ENCODE measurements around the gene ZNF536.

- TF ChIP-seq POLR2A (IDR thresholded peaks at IDR 0.05) (no peak), CTCF (IDR thresholded peaks at IDR 0.05) (no peak)
These were observed 149.8 kb downstream of the ZNF536 start for GRCh38 chr19:30521937-30522336.

All from tibial nerve (tissue), 3 donors.